CD4-positive, alpha-beta memory T cell (primary cell): ENCODE results near the gene PUS3. TPM values are rescaled to one million over a fixed set of nuclear protein-coding genes. Genes with fewer than 3 reads are reported as not detected.

Source experiments
- CTCF ChIA-PET: fragments of 350-600 bp; sonication (Branson Sonifier 250); formaldehyde crosslinking; loops from one replicate; lab custom pipeline; 2021; ENCODE audit warnings: inconsistent platforms; ENCODE audit not compliant: partially characterized antibody; lab: Charles Lee
- POLR2A ChIA-PET: fragments of 350-600 bp; sonication (Branson Sonifier 250); formaldehyde crosslinking; loops from one replicate; lab custom pipeline; 2021; ENCODE audit not compliant: partially characterized antibody; lab: Charles Lee
- DNase-seq, 5 donors: peaks; one replicate each; pipeline versions ENCODE4 v3.0.0 to v3.0.0-alpha.2; 2020 to 2022; ENCODE audit warnings: mixed read lengths in 1 of 5
- H3K27ac ChIP-seq: one replicate; pipeline ENCODE4 v1.7.0; 2013; ENCODE audit warnings: low read depth, low read length
- H3K27me3 ChIP-seq: 2 replicates; pipeline ENCODE4 v1.7.0; 2013; ENCODE audit warnings: mild to moderate bottlenecking, low read length, moderate library complexity; ENCODE audit not compliant: insufficient read depth
- H3K36me3 ChIP-seq: 2 replicates; pipeline ENCODE4 v1.7.0; 2013; ENCODE audit warnings: mild to moderate bottlenecking, low read length, moderate library complexity; ENCODE audit not compliant: insufficient read depth
- H3K4me1 ChIP-seq: 2 replicates; pipeline ENCODE4 v1.7.0; 2013; ENCODE audit warnings: mild to moderate bottlenecking, low read length, moderate library complexity; ENCODE audit not compliant: insufficient read depth
- H3K4me3 ChIP-seq, 2 donors: one replicate each; pipeline ENCODE4 v1.7.0; 2013; ENCODE audit warnings: low read length in 2 of 2, mild to moderate bottlenecking in 1 of 2
- H3K9me3 ChIP-seq, 2 donors: one replicate each; pipeline ENCODE4 v1.7.0; 2013; ENCODE audit warnings: low read length in 2 of 2, control low read depth in 1 of 2; ENCODE audit not compliant: control insufficient read depth in 1 of 2
- H3K27ac Mint-ChIP-seq, 7 donors: one replicate each; pipeline ENCODE4 v1.8.0; 2020 to 2021; ENCODE audit warnings: mixed read lengths in 7 of 7, mild to moderate bottlenecking in 6 of 7, inconsistent platforms in 3 of 7, moderate library complexity in 3 of 7
- H3K27me3 Mint-ChIP-seq, 2 donors: one replicate each; pipeline ENCODE4 v1.8.0; 2020 to 2021; ENCODE audit warnings: mixed read lengths in 2 of 2
- H3K36me3 Mint-ChIP-seq, 2 donors: one replicate each; pipeline ENCODE4 v1.8.0; 2020 to 2021; ENCODE audit warnings: mixed read lengths in 2 of 2, inconsistent platforms in 1 of 2, mild to moderate bottlenecking in 1 of 2
- H3K4me1 Mint-ChIP-seq, 4 donors: one replicate each; pipeline ENCODE4 v1.8.0; 2020 to 2021; ENCODE audit warnings: mixed read lengths in 4 of 4, mild to moderate bottlenecking in 1 of 4
- H3K4me3 Mint-ChIP-seq, 8 donors: one replicate each; pipeline ENCODE4 v1.8.0; 2020 to 2021; ENCODE audit warnings: mixed read lengths in 8 of 8, mild to moderate bottlenecking in 7 of 8, moderate library complexity in 6 of 8, inconsistent platforms in 3 of 8
- H3K9me3 Mint-ChIP-seq, 8 donors: one replicate each; pipeline ENCODE4 v1.8.0; 2020 to 2021; ENCODE audit warnings: mixed read lengths in 8 of 8, mild to moderate bottlenecking in 5 of 8, inconsistent platforms in 3 of 8, moderate library complexity in 1 of 8
- intact Hi-C: fragments of 100-400 bp; cut with micrococcal nuclease; formaldehyde crosslinking; loops from one replicate; pipeline ENCODE4 v1.15.1; 2023
- polyA plus RNA-seq, 2 donors: library from polyadenylated mRNA; unstranded; fragments of 300-500 nt; fragmentation: Illumina TruSeq; gene quantifications; one replicate each; pipeline ENCODE4 v1.2.3, GENCODE V29; 2021
- total RNA-seq, 2 experiments: library from RNA; stranded (reverse); gene quantifications; one replicate each; pipeline ENCODE4 v1.2.3, GENCODE V29; 2021

PUS3 gene
- total and polyA plus RNA-seq, 4 experiments from 2014 or later: 5.3 to 12.6 (median 12.2) TPM

DNA sequence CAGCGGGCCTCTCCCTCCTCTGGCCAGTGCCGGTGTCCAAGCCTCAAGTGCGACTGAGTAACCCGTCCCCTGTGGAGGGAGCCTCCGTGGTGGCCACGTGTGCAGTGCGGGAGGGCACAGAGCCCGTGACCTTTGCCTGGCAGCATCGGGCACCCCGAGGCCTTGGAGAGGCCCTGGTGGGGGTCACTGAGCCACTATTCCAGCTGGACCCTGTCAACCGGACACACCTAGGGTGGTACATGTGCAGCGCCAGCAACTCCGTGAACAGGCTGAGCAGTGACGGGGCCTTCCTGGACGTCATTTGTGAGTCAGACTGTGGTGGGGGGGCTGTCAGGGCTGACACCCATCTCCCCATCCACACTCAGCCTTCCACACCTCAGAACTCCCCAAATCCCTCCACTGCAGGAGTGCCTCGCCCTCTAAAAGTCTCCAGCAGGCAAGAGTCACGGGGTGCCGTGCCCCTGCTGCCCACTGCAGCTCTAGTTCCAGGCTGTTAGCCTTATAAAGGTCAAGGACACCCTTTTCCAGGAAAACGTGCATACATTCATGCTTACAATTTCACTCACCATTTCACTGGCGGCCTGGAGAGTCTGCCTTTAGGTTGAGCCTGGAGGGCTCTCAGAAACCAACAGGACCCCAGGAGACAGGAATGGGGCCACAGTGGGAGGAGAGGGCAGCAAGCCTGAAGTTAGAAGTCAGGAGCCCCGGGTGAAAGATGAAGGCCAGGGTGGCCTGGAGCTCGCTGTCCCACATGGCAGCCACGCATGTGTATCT, 45.5 kb upstream of the PUS3 start:
- no peaks in the 10 kb centered on the region for H3K9me3 Mint-ChIP-seq

DNA sequence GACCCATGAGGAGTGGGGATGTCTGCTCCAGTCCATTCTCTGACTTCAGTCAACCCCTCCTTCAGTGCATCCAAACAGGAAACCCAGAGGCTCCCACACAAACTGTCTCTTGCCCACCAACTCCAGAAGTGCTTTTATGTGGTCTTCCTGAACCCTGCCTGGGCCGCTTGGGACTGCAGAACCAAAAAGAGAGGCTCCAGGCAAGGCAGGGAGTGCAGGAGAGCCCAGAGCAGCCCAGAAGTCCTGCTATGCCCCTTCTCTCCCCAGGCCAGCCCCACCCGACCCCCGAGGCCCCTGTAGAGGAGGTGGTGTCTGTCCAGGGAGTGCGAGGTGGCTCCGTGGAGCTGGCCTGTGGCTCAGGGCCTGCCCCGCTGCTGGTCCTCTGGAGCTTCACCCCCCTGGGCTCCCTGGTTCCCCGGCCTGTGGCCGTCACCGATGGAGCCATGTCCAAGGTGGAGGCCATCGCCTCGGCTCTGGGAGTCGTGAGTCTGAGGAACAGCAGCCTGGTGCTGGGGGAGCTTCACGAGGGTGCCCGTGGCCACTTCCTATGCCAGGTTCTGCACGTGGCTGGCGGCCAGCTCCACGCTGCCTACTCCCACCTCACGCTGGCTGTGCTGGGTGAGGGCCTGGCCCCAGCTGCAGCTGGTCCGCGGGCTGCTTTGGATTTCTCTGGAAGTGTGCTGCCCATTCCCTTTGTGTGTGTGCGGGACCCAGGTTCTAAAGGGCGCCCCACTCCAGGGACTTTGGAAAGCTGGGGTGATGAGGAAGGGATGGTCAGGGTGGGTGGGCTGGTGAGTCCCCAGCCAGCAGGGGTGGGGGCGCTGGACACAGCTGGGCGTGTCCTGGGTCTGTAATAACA, 44.6 kb upstream of the PUS3 start:
- Mint-ChIP-seq H3K27ac (no peak overlapping the region), H3K27me3 (peaks cover 3 to 6% of the 10 kb centered on the region in 2 donors), H3K36me3 (no peaks in the 10 kb centered on the region), H3K4me3 (no peak overlapping the region), H3K4me1 (peaks cover 0 to 1% (median under 1%) of the 10 kb centered on the region in 4 donors), H3K9me3 (no peaks in the 10 kb centered on the region)
- H3K27me3 ChIP-seq: no peaks in the 10 kb centered on the region
- no peaks in the 10 kb centered on the region for H3K36me3 ChIP-seq
- intact Hi-C loops: no loop called here
- H3K4me3 ChIP-seq: no peak overlapping the region
- ChIA-PET CTCF (no interaction called here), POLR2A (no interaction called here)
- no peak for DNase-seq
- H3K4me1 ChIP-seq: no peaks in the 10 kb centered on the region
- H3K27ac ChIP-seq: no peak overlapping the region
- no peaks in the 10 kb centered on the region for H3K9me3 ChIP-seq

More for the DNA sequence above, 45.5 kb upstream of the PUS3 start:
- H3K27me3 ChIP-seq: no peaks in the 10 kb centered on the region
- Mint-ChIP-seq H3K36me3 (no peaks in the 10 kb centered on the region), H3K4me1 (no peaks in the 10 kb centered on the region), H3K27ac (no peak overlapping the region), H3K27me3 (peaks cover 3 to 6% of the 10 kb centered on the region in 2 donors), H3K4me3 (no peak overlapping the region)
- H3K9me3 ChIP-seq: no peaks in the 10 kb centered on the region
- CTCF ChIA-PET: no interaction called here
- H3K36me3 ChIP-seq: no peaks in the 10 kb centered on the region
- POLR2A ChIA-PET: no interaction called here
- H3K4me3 ChIP-seq: no peak overlapping the region
- H3K27ac ChIP-seq: no peak overlapping the region
- no peaks in the 10 kb centered on the region for H3K4me1 ChIP-seq
- no peak for DNase-seq
- intact Hi-C loops: no loop called here

DNA sequence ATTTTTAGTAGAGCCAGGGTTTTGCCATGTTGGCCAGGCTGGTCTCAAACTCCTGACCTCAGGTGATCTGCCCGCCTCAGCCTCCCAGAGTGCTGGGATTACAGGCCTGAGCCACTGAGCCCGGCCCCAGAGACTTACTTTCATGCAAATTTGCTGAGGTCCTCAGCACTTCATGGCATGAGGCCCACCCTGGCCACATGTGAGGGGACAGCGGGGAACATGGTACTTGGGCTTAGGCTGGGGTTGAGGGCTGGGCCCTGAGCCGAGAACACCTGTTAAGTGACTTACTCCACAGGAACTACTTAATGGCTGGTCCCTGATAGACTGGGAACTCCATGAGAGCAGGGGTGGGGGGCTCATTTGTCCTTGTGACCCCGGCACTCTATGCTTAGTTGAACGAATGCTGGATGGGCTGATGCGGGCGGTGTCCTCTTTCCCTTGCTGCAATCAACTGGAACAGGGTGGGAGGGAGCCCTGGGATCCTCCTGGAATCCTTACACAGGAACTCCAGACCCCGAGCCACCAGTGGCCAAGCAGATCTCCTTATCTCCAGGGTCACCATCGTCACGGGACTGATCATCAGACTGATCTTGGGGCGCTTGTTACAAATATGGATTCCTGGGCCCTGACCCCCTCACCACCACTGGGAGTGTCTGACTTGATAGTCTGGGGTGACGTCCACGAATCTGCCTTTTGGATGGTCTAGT, 43.9 kb upstream of the PUS3 start:
- H3K27me3 Mint-ChIP-seq: peaks cover 3 to 6% of the 10 kb centered on the region in 2 donors
- ChIA-PET CTCF (interaction anchor here (2.2 kb wide), 1 partner anchor 247 kb away, joined by 9 read pairs; no protein-coding TSS in a partner anchor), POLR2A (no interaction called here)
- Histone ChIP-seq H3K4me3 (no peak overlapping the region), H3K27ac (no peak overlapping the region), H3K4me1 (peaks cover 5% of the 10 kb centered on the region), H3K9me3 (no peaks in the 10 kb centered on the region), H3K36me3 (no peaks in the 10 kb centered on the region), H3K27me3 (no peaks in the 10 kb centered on the region)
- H3K9me3 Mint-ChIP-seq: no peaks in the 10 kb centered on the region
- H3K36me3 Mint-ChIP-seq: no peaks in the 10 kb centered on the region
- no peak overlapping the region for H3K27ac Mint-ChIP-seq
- intact Hi-C loops: no loop called here
- no peak for DNase-seq
- no peak overlapping the region for H3K4me3 Mint-ChIP-seq
- peaks cover 4 to 9% (median 6%) of the 10 kb centered on the region in 4 donors for H3K4me1 Mint-ChIP-seq

DNA sequence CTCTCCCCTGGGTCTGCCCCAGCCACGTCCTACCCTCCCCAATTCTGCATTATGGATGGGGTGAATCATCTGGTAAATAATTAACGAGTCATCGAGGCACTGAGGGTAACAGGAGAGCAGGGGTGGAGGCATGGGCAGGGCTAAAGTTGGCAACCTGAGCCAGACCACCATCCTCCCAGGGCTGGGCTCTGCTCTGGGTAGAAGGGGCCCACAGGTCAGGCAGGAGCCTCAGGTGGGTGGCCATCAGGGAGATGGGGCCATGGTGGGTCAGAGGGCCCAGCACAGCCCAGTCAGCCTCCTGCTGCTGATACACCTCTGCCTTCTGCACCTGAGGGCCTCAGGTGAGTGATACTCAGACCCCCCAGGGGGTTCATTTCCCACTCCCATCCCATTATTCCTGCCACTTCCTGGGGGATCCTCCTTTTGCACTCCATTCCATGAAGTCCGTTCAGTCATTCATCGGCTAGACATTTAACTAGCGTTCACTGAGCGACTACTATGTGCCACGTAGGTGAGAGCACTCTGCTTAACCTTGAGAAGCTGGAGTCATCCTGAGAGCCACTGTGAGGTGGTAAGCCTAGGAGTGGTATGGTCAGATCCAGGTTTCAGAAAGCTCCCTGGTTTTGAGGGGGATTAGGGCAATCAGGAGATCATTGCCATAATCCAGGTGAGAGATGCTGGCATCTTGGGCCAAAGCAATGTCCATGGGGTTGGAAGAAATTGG, 43.0 kb upstream of the PUS3 start, which contains the start of gene VSIG10L2:
Gene VSIG10L2 (plus strand): TSS at position 248 of the 724 bp plus-strand sequence. CDS start 12 bp downstream, at position 260.
- ChIA-PET CTCF (interaction anchor here (2.2 kb wide), 1 partner anchor 248 kb away, joined by 9 read pairs; no protein-coding TSS in a partner anchor), POLR2A (no interaction called here)
- intact Hi-C loops: no loop called here
- H3K36me3 Mint-ChIP-seq: no peaks in the 10 kb centered on the region
- no peak for DNase-seq
- no peaks in the 10 kb centered on the region for H3K36me3 ChIP-seq
- H3K27ac Mint-ChIP-seq: no peak within 1 kb of the TSS
- H3K4me1 ChIP-seq: peaks cover 5% of the 10 kb centered on the region
- H3K4me1 Mint-ChIP-seq: peaks cover 4 to 10% (median 6%) of the 10 kb centered on the region in 4 donors
- H3K9me3 Mint-ChIP-seq: no peaks in the 10 kb centered on the region
- no peak within 1 kb of the TSS for H3K27ac ChIP-seq
- no peak within 1 kb of the TSS for H3K4me3 Mint-ChIP-seq
- H3K27me3 Mint-ChIP-seq: peaks cover 0 to 3% of the 10 kb centered on the region in 2 donors
- H3K27me3 ChIP-seq: no peaks in the 10 kb centered on the region
- H3K9me3 ChIP-seq: no peaks in the 10 kb centered on the region
- no peak within 1 kb of the TSS for H3K4me3 ChIP-seq

DNA sequence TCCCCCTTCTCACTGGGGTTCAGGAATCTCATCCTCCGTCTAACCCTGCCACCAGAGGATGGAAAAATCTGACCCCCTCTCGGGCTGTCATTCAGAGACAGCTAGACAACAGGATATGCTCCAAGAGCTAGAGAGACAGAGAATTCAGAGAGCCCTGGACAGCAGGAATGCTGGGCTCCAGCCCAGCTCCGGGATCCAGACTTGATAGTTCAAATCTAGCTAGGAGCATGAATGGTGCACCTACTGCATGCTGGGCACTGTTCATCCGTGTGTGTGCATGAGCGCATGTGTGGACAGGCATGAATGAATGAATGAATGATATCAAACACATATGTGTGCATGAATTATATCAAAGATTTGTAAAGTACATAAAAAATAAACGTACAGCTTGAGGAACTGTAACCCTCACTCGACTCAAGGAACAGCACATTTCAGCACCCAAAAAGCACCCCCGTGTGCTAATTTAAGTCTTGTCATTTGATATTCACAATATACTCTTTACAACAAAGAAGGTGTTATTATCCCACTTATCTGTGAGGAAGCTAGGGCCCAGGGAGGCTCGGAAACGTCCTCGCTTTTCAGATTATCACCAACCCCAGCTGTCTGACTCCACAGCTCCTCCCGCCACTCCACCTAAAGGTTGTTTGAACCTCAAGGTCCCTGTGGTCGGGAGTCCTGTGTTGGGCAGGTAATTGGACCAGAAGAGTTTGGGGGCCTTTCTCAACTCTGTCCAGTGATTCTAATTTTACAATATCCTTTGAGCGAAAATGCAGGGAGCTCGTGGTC, 42.2 kb upstream of the PUS3 start:
- H3K36me3 Mint-ChIP-seq: no peaks in the 10 kb centered on the region
- no peaks in the 10 kb centered on the region for H3K9me3 ChIP-seq
- no peaks in the 10 kb centered on the region for H3K27me3 ChIP-seq
- ChIA-PET CTCF (interaction anchor here (1.3 to 2.2 kb wide), 2 partner anchors 94 to 248 kb away, joined by 3 to 9 read pairs; no protein-coding TSS in a partner anchor), POLR2A (no interaction called here)
- H3K9me3 Mint-ChIP-seq: no peaks in the 10 kb centered on the region
- H3K27me3 Mint-ChIP-seq: peaks cover 0 to 3% of the 10 kb centered on the region in 2 donors
- no peak overlapping the region for H3K4me3 Mint-ChIP-seq
- no peak for DNase-seq
- no peak overlapping the region for H3K27ac Mint-ChIP-seq
- H3K4me1 Mint-ChIP-seq: peaks cover 4 to 10% (median 6%) of the 10 kb centered on the region in 4 donors
- no peak overlapping the region for H3K4me3 ChIP-seq
- H3K4me1 ChIP-seq: peaks cover 5% of the 10 kb centered on the region
- intact Hi-C loops: no loop called here
- H3K27ac ChIP-seq: no peak overlapping the region
- no peaks in the 10 kb centered on the region for H3K36me3 ChIP-seq

DNA sequence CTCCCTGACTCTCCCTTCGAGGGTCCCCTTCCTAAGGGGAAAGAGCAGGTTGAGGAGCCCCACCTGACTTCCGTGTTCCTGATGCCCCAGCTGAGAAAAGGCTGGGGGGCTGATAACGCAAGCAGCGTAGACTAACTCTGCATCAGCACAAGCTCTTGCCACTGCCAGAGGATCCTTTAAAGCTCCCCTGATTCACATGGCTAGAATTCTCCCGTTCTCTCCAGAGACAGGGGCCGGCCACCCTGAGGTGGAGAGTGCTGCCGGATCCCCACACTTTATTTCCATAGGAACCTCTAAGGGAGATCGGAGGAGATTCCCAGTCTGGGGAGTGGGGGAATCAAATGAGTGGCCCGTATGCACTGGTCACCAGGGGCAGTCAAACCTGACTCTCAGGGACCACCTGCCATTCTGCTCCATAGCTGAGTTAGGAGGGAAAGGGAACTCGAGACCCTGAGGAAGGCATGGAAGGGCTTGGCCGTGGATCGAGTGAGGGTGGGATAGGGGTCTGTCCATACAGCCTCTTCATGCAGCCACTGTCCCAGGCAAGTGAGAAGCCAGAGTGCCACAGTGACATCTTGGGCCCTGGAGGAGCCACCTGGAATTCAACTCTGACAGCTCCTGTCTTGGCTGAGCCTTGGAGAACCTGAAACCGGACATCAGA, 41.5 kb upstream of the PUS3 start:
- Mint-ChIP-seq H3K4me1 (peaks cover 4 to 10% (median 6%) of the 10 kb centered on the region in 4 donors), H3K36me3 (no peaks in the 10 kb centered on the region), H3K9me3 (no peaks in the 10 kb centered on the region), H3K27ac (no peak overlapping the region), H3K4me3 (no peak overlapping the region), H3K27me3 (peaks cover 0 to 3% of the 10 kb centered on the region in 2 donors)
- Histone ChIP-seq H3K4me3 (no peak overlapping the region), H3K4me1 (peaks cover 5% of the 10 kb centered on the region), H3K9me3 (no peaks in the 10 kb centered on the region), H3K36me3 (no peaks in the 10 kb centered on the region), H3K27ac (no peak overlapping the region), H3K27me3 (no peaks in the 10 kb centered on the region)
- CTCF ChIA-PET: interaction anchor here (1.3 to 3.2 kb wide), 3 partner anchors 94 to 249 kb away, joined by 3 to 41 read pairs (median 9); no protein-coding TSS in a partner anchor
- no peak for DNase-seq
- POLR2A ChIA-PET: no interaction called here
- intact Hi-C loops: no loop called here
